GM12878 (cell line): ENCODE measurements around the gene REEP1. TPM values are rescaled to one million over a fixed set of nuclear protein-coding genes. Genes with fewer than 3 reads are reported as not detected.

ENCODE experiments used
- ATAC-seq: fragments of 200-7000 bp; cut with Tn5 transposase; 3 replicates; pipeline ENCODE4 v1.9.1; 2020; ENCODE audit warnings: mild to moderate bottlenecking, moderate library complexity
- BruUV-seq: library from RNA; stranded (reverse); fragments of 400-500 nt; replicated peaks from 2 replicates; lab custom pipeline; 2021; lab: Mats Ljungman, UMichigan
- CTCF ChIA-PET: fragments of 300-600 bp; sonication (Branson Sonifier 250); formaldehyde crosslinking; extraction: SDS; loops from one replicate; lab custom pipeline; 2021; ENCODE audit warnings: inconsistent platforms; lab: Yijun Ruan, JAX
- POLR2A ChIA-PET: fragments of 350-600 bp; formaldehyde crosslinking; extraction: SDS; loops from one replicate; lab custom pipeline; 2021; ENCODE audit warnings: inconsistent platforms; lab: Charles Lee
- RAD21 ChIA-PET: fragments of 300-600 bp; sonication (Branson Sonifier 250); formaldehyde crosslinking; loops from one replicate; lab custom pipeline; 2023; ENCODE audit warnings: antibody characterized with exemption; ENCODE audit not compliant: unreplicated experiment; lab: Charles Lee
- SMC1A ChIA-PET: fragments of 300-600 bp; sonication (Branson Sonifier 250); formaldehyde crosslinking; loops from one replicate; lab custom pipeline; 2023; ENCODE audit not compliant: unreplicated experiment, uncharacterized antibody; lab: Charles Lee
- DNase-seq: peaks from one replicate; pipeline ENCODE4 v3.0.0-alpha.2; 2011; ENCODE audit warnings: low read depth, low spot score
- FAIRE-seq: peaks from 3 replicates; lab custom pipeline; 2011; peaks lifted over from hg19 to GRCh38; lab: Jason Lieb, UNC
- H2AFZ ChIP-seq: 2 replicates; pipeline ENCODE4 v1.6.0; 2011; ENCODE audit warnings: low read depth, low read length, control low read depth; ENCODE audit not compliant: control insufficient read depth
- H3K27ac ChIP-seq: 2 replicates; pipeline ENCODE4 v1.5.1; 2011; ENCODE audit warnings: control low read depth; ENCODE audit not compliant: control insufficient read depth, insufficient read depth
- H3K27me3 ChIP-seq, 2 experiments: replicated peaks in 1 of 2; 2 replicates each; pipeline versions ENCODE4 v1.6.0 to v1.6.1; 2011; ENCODE audit warnings: low read length in 1 of 2; ENCODE audit not compliant: control insufficient read depth in 2 of 2, insufficient read depth in 2 of 2
- H3K36me3 ChIP-seq, 2 experiments: 2 replicates each; pipeline ENCODE4 v1.5.1; 2011; ENCODE audit warnings: low read length in 1 of 2; ENCODE audit not compliant: control insufficient read depth in 2 of 2, insufficient read depth in 2 of 2
- H3K4me1 ChIP-seq: 2 replicates; pipeline ENCODE4 v1.6.1; 2011; ENCODE audit warnings: mild to moderate bottlenecking, low read length, moderate library complexity, mixed read lengths; ENCODE audit not compliant: control insufficient read depth, insufficient read depth
- H3K4me2 ChIP-seq: 2 replicates; pipeline ENCODE4 v1.6.0; 2011; ENCODE audit warnings: control low read depth; ENCODE audit not compliant: control insufficient read depth, insufficient read depth
- H3K4me3 ChIP-seq: fragments of 200-600 bp; sonication (generic); 2 replicates; pipeline ENCODE4 v1.5.1; 2016
- H3K79me2 ChIP-seq: 2 replicates; pipeline ENCODE4 v1.6.0; 2011; ENCODE audit warnings: low read length; ENCODE audit not compliant: control insufficient read depth, insufficient read depth
- H3K9ac ChIP-seq: 2 replicates; pipeline ENCODE4 v1.8.0; 2011; ENCODE audit warnings: low read length, control low read depth, mixed read lengths; ENCODE audit not compliant: control insufficient read depth, insufficient read depth
- H3K9me3 ChIP-seq: replicated peaks from 3 replicates; pipeline ENCODE4 v1.5.1; 2011; ENCODE audit warnings: mild to moderate bottlenecking, low read length; ENCODE audit not compliant: control insufficient read depth, insufficient read depth
- H4K20me1 ChIP-seq: 2 replicates; pipeline ENCODE4 v1.6.0; 2011; ENCODE audit not compliant: control insufficient read depth, insufficient read depth
- MEF2B ChIP-seq: fragments of 450-650 bp; IDR thresholded peaks from 2 replicates; pipeline ENCODE4 v1.6.1; 2018; ENCODE audit warnings: mild to moderate bottlenecking, moderate library complexity; ENCODE audit not compliant: partially characterized antibody, poor library complexity, severe bottlenecking
- POLR2A ChIP-seq: IDR thresholded peaks from 2 replicates; pipeline ENCODE4 v1.6.1; 2011; ENCODE audit warnings: low read depth, mild to moderate bottlenecking, low read length
- RAD21 ChIP-seq: IDR thresholded peaks from 2 replicates; pipeline ENCODE4 v1.6.1; 2011; ENCODE audit warnings: mild to moderate bottlenecking, low read depth, low read length, moderate library complexity; ENCODE audit not compliant: insufficient read depth
- RB1 ChIP-seq: fragments of 450-650 bp; formaldehyde crosslinking; IDR thresholded peaks from 2 replicates; pipeline ENCODE4 v1.6.1; 2017; ENCODE audit warnings: mild to moderate bottlenecking, borderline replicate concordance
- SIX5 ChIP-seq: IDR thresholded peaks from 2 replicates; pipeline ENCODE4 v1.6.1; 2011; ENCODE audit warnings: mild to moderate bottlenecking, low read depth, low read length, moderate library complexity; ENCODE audit not compliant: severe bottlenecking
- SMC3 ChIP-seq: IDR thresholded peaks from 2 replicates; pipeline ENCODE4 v1.6.1; 2011; ENCODE audit warnings: low read length, improper control_type of control experiment, borderline replicate concordance
- YY1 ChIP-seq: IDR thresholded peaks from 2 replicates; pipeline ENCODE4 v1.6.1; 2011; ENCODE audit warnings: low read depth, mild to moderate bottlenecking, low read length
- ZNF384 ChIP-seq: IDR thresholded peaks from 2 replicates; pipeline ENCODE4 v1.6.1; 2012; ENCODE audit warnings: low read depth, mild to moderate bottlenecking, low read length, improper control_type of control experiment, borderline replicate concordance
- WGBS: methylation state at CpG from one replicate; pipeline ENCODE4 v1.1.6; 2016; ENCODE audit warnings: low lambda C conversion rate; ENCODE audit not compliant: insufficient replicate concordance, insufficient coverage; ENCODE audit errors: missing lambda C conversion rate; 5-methylcytosine and 5-hydroxymethylcytosine counted together
- in situ Hi-C: fragments of 300-500 bp; cut with MboI; formaldehyde crosslinking; loops from 9 replicates; pipeline ENCODE4 v1.14.3; 2018; ENCODE audit warnings: mixed read lengths
- intact Hi-C: fragments of 100-400 bp; cut with micrococcal nuclease; formaldehyde crosslinking; loops from one replicate; pipeline ENCODE4 v1.14.2; 2022; ENCODE audit not compliant: unreplicated experiment
- polyA plus RNA-seq, 11 experiments: library from polyadenylated mRNA; depleted of rRNA in 4 of 11; unstranded in 6 of 11; stranded (reverse) in 5 of 11; fragments of >200 nt; fragmentation: Nextera tagmentation in 4 of 11; fragmentation: Illumina TruSeq in 1 of 11; extraction: Ambion mirVana in 4 of 11; extraction: Trizol in 1 of 11; gene quantifications; 1 replicate in 1 of 11; 2 replicates in 10 of 11; pipeline versions ENCODE4 v1.2.1 to v1.2.3, GENCODE V29; 2011 to 2016; ENCODE audit warnings: inconsistent platforms in 2 of 11, missing spikeins in 2 of 11, low read depth in 1 of 11
- total RNA-seq, 4 experiments: library from RNA; depleted of rRNA in 3 of 4; stranded (reverse); fragments of >200 nt in 3 of 4; fragmentation: Illumina TruSeq in 1 of 4; extraction: Trizol in 1 of 4; gene quantifications; 2 replicates each; pipeline versions ENCODE4 v1.2.1 to v1.2.3, GENCODE V29; 2013 to 2021
- TF ChIP-seq, protein P1 (sequence below), 3 experiments: IDR thresholded peaks in 2 of 3; conservative IDR thresholded peaks in 1 of 3; 2 replicates each; pipeline ENCODE4 v1.5.1; 2011; ENCODE audit warnings: low read depth in 3 of 3, low read length in 3 of 3, mild to moderate bottlenecking in 3 of 3, control low read depth in 2 of 3, moderate library complexity in 2 of 3, inconsistent platforms in 1 of 3, mixed read lengths in 1 of 3; ENCODE audit not compliant: control insufficient read depth in 2 of 3, insufficient read depth in 1 of 3; ENCODE audit errors: extremely low read depth in 1 of 3

REEP1 gene
- total and polyA plus RNA-seq, 10 of the 15 experiments (the other 5 are each of a cell fraction or from before 2014, with no cell fraction given): 0.02 to 0.30 (median 0.09) TPM; not detected in 1

DNA sequence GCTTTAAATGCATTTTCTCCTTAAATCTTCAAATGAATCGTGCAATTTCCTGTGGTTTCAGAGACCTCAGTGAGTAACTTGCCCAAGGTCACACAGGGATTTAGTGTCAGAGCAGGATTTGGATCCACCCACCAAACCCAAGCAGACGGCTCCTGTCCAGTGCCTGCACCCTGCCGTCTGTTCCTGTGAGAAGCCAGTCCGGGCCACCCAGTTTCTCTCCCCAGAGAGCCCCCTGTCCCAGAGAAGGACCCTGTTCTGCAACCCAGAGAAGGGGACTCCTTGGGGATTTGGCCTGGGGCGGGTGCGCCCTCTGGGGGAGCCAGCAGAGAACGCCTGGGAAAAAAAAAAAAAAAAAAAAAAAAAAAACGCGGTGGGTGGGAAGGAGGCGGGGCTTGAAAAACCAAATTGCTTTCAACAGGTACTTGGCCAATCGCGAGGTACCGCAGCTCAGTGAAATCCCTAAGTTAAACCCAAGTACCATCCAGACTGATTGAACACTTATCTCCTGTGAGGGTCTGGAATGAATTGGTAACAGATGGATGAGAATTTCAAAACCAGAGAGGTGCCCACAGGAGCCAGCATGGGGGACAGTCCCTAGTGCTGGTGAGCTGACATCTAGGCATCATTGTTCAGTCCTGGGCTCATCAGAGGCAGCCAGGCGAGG lies 30.9 kb upstream of the REEP1 start:
- FAIRE-seq (no peak), DNase-seq (no peak), ATAC-seq (peak; percentile 79)
- SMC1A ChIA-PET: interaction anchor here (0.8 to 3.2 kb wide), 11 partner anchors 9 to 153 kb away, joined by 3 to 11 read pairs (median 4); no protein-coding TSS in a partner anchor
- Histone ChIP-seq H2AFZ (peak overlapping the region; percentile 79), H3K79me2 (no peaks in the 10 kb centered on the region), H4K20me1 (no peaks in the 10 kb centered on the region), H3K9me3 (no peaks in the 10 kb centered on the region), H3K9ac (no peak overlapping the region), H3K36me3 (no peaks in the 10 kb centered on the region), H3K4me2 (peak overlapping the region; percentile 66), H3K4me3 (no peak overlapping the region), H3K27ac (no peak overlapping the region), H3K4me1 (no peaks in the 10 kb centered on the region), H3K27me3 (no peaks in the 10 kb centered on the region)
- RAD21 ChIA-PET: interaction anchor here (0.6 to 5.5 kb wide), 10 partner anchors 70 to 939 kb away, joined by 3 to 54 read pairs (median 3); partner anchors contain the start of gene KDM3A
- in situ Hi-C loops (no loop called here), intact Hi-C loops (loop anchor here (1.0 to 5.0 kb wide), 2 partner anchors 66 to 147 kb away; no protein-coding TSS in a partner anchor)
- TF ChIP-seq ZNF384 (peak; percentile 99), POLR2A (no peak), MEF2B (peak; percentile 49), YY1 (0 out of 2 replicates have a peak, but pooled peaks have one; percentile 47), SIX5 (no peak), SMC3 (peak; percentile 72), RB1 (0 out of 2 replicates have a peak, but pooled peaks have one; percentile 48), RAD21 (peak; percentile 85)
- TF ChIP-seq, protein P1, sequence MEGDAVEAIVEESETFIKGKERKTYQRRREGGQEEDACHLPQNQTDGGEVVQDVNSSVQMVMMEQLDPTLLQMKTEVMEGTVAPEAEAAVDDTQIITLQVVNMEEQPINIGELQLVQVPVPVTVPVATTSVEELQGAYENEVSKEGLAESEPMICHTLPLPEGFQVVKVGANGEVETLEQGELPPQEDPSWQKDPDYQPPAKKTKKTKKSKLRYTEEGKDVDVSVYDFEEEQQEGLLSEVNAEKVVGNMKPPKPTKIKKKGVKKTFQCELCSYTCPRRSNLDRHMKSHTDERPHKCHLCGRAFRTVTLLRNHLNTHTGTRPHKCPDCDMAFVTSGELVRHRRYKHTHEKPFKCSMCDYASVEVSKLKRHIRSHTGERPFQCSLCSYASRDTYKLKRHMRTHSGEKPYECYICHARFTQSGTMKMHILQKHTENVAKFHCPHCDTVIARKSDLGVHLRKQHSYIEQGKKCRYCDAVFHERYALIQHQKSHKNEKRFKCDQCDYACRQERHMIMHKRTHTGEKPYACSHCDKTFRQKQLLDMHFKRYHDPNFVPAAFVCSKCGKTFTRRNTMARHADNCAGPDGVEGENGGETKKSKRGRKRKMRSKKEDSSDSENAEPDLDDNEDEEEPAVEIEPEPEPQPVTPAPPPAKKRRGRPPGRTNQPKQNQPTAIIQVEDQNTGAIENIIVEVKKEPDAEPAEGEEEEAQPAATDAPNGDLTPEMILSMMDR (IDR thresholded peaks at IDR 0.05 in 2 of 3, conservative IDR thresholded peaks at IDR 0.05 in 1 of 3; ENCODE audit: control insufficient read depth in 2 of 3, extremely low read depth in 1 of 3, insufficient read depth in 1 of 3, low read depth in 3 of 3, low read length in 3 of 3): peak; percentile 63 to 67 (median 66)
- CTCF ChIA-PET: interaction anchor here (0.6 to 11.7 kb wide), 13 partner anchors 11 to 296 kb away, joined by 3 to 232 read pairs (median 4); no protein-coding TSS in a partner anchor
- WGBS: 5% methylated on average over 13 of the region's 14 CpGs
- BruUV-seq: no TSS peak
- POLR2A ChIA-PET: interaction anchor here (0.5 kb wide), 1 partner anchor 284 kb away, joined by 3 read pairs; no protein-coding TSS in a partner anchor
